Parathyroid adenoma (tissue), 2 donors: Measurements from ENCODE around the gene TMEM260.

Experiments used
- H2AFZ ChIP-seq: fragments of 300-600 bp; sonication (generic); one replicate; pipeline ENCODE4 v1.7.0; 2017; ENCODE audit warnings: antibody characterized with exemption, mild to moderate bottlenecking
- H3K27ac ChIP-seq: fragments of 300-600 bp; sonication (generic); one replicate; pipeline ENCODE4 v1.7.0; 2017
- H3K27me3 ChIP-seq: fragments of 300-600 bp; sonication (generic); one replicate; pipeline ENCODE4 v1.7.0; 2017; ENCODE audit warnings: low read length; ENCODE audit not compliant: control insufficient read depth, insufficient read depth
- H3K36me3 ChIP-seq: fragments of 300-600 bp; sonication (generic); one replicate; pipeline ENCODE4 v1.7.0; 2017; ENCODE audit warnings: low read length; ENCODE audit not compliant: control insufficient read depth, insufficient read depth
- H3K4me1 ChIP-seq: fragments of 300-600 bp; sonication (generic); one replicate; pipeline ENCODE4 v1.7.0; 2017; ENCODE audit warnings: control low read depth
- H3K4me2 ChIP-seq: fragments of 300-600 bp; sonication (generic); one replicate; pipeline ENCODE4 v1.7.0; 2017; ENCODE audit warnings: low read length
- H3K4me3 ChIP-seq: fragments of 300-600 bp; sonication (generic); one replicate; pipeline ENCODE4 v1.7.0; 2017; ENCODE audit warnings: low read depth, low read length
- H3K79me2 ChIP-seq: fragments of 300-600 bp; sonication (generic); one replicate; pipeline ENCODE4 v1.7.0; 2017; ENCODE audit warnings: control low read depth
- H3K9ac ChIP-seq: fragments of 300-600 bp; sonication (generic); one replicate; pipeline ENCODE4 v1.7.0; 2017; ENCODE audit warnings: mild to moderate bottlenecking
- H3K9me3 ChIP-seq: fragments of 300-600 bp; sonication (generic); one replicate; pipeline ENCODE4 v1.7.0; 2017; ENCODE audit warnings: low read length; ENCODE audit not compliant: control insufficient read depth
- TF ChIP-seq, protein P1 (sequence below): fragments of 300-600 bp; sonication (generic); IDR thresholded peaks from one replicate; pipeline ENCODE4 v1.7.0; 2017; ENCODE audit warnings: antibody characterized with exemption, mild to moderate bottlenecking
- donor health status: primary hyperparathyroidism.

TMEM260 gene

DNA sequence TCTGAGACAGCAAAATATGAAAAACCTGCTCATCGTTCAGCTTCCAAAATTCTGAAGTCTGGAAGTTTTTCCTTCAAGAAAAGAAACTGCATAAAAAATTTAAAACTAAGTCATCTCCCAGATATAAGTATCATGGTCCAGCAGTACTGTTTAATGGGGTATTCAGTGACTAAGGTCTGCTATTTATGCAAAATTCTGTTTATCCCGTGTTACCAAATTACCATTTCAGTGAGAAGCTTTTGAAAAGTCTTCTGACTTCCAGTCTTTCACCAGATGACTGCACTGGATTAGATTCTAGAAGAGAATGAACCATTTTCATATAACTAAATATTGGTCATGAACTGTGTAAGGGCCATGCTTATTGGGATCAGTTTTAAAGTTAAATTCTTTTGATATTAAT lies 67.9 kb downstream of the TMEM260 start:
- H3K4me3 ChIP-seq, result no peak overlapping the region
- H3K9me3 ChIP-seq, result no peaks in the 10 kb centered on the region
- TF ChIP-seq, protein P1, sequence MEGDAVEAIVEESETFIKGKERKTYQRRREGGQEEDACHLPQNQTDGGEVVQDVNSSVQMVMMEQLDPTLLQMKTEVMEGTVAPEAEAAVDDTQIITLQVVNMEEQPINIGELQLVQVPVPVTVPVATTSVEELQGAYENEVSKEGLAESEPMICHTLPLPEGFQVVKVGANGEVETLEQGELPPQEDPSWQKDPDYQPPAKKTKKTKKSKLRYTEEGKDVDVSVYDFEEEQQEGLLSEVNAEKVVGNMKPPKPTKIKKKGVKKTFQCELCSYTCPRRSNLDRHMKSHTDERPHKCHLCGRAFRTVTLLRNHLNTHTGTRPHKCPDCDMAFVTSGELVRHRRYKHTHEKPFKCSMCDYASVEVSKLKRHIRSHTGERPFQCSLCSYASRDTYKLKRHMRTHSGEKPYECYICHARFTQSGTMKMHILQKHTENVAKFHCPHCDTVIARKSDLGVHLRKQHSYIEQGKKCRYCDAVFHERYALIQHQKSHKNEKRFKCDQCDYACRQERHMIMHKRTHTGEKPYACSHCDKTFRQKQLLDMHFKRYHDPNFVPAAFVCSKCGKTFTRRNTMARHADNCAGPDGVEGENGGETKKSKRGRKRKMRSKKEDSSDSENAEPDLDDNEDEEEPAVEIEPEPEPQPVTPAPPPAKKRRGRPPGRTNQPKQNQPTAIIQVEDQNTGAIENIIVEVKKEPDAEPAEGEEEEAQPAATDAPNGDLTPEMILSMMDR, result no peak
- no peak overlapping the region for H2AFZ ChIP-seq
- no peak overlapping the region for H3K9ac ChIP-seq
- H3K36me3 ChIP-seq, result no peaks in the 10 kb centered on the region
- H3K79me2 ChIP-seq, result no peaks in the 10 kb centered on the region
- H3K4me2 ChIP-seq, result no peak overlapping the region
- no peaks in the 10 kb centered on the region for H3K27me3 ChIP-seq
- no peaks in the 10 kb centered on the region for H3K4me1 ChIP-seq
- H3K27ac ChIP-seq, result no peak overlapping the region

DNA sequence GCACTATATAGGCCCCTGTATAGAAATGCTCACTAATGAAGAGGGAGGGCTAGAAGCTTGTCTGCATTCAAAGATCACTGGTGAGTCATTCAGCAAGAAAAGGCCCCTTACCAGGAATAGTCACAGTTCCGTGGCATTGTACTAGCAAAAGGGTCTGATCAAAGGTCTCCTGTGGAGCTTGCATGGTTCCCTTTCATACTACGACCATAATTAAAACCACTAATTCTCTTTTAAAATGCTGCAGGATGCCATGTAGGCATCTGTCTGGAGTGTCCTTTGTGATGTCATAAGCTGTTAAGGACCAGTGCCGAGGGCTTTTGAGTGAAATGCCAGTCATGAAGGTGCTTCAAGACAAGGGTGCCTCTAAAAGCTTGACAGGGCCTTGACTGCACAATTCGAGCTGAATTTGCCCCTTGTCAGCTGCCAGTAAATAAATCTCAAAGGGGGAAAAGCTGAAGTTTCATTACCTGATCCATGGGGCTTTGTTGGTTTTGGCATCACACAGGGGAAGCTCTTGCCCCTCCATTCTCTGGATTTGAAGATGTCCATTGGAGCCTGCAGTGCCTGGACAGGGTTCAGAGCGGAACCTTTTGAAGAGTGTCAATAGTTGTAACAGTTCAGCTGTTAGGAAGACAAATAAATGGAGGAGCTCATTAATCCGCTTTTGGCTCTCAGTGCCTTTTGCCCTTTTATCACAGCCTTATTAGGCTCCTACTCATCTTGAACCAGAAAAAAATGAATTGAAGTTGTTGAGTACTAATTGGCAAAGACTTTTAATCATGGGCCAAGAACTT lies 69.1 kb downstream of the TMEM260 start:
- Histone ChIP-seq H3K9me3 (no peaks in the 10 kb centered on the region), H3K4me3 (no peak overlapping the region), H3K4me2 (no peak overlapping the region), H3K4me1 (no peaks in the 10 kb centered on the region), H3K79me2 (no peaks in the 10 kb centered on the region), H3K9ac (no peak overlapping the region), H3K27ac (no peak overlapping the region), H2AFZ (no peak overlapping the region), H3K36me3 (no peaks in the 10 kb centered on the region), H3K27me3 (no peaks in the 10 kb centered on the region)
- TF ChIP-seq, protein P1, result no peak

DNA sequence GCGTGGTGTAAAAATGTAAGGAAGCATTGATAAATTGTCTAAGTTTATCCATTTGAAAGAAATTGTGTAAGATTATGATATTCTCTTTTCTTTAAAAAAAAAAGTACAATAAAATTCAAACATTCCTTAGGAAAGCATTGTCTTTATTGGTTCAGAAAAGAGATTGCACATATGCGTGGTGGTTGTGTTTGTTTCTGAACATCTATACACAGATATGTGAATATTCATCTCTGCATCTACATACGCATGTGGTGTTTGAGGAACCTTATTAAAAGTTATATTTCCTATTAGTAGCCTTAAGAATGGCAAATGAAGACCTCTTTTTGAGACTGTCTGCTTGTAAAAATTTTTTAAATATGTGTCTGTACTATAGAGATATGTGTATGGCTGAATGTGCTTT lies 69.8 kb downstream of the TMEM260 start:
- no peaks in the 10 kb centered on the region for H3K27me3 ChIP-seq
- no peak overlapping the region for H3K9ac ChIP-seq
- no peak overlapping the region for H3K4me2 ChIP-seq
- TF ChIP-seq, protein P1, result no peak
- no peaks in the 10 kb centered on the region for H3K36me3 ChIP-seq
- no peaks in the 10 kb centered on the region for H3K79me2 ChIP-seq
- H3K4me3 ChIP-seq, result no peak overlapping the region
- no peaks in the 10 kb centered on the region for H3K9me3 ChIP-seq
- no peak overlapping the region for H2AFZ ChIP-seq
- H3K27ac ChIP-seq, result no peak overlapping the region
- no peaks in the 10 kb centered on the region for H3K4me1 ChIP-seq

GRCh38 chr14:56650048-56650447 lies 70.5 kb downstream of the TMEM260 start:
- no peaks in the 10 kb centered on the region for H3K79me2 ChIP-seq
- no peaks in the 10 kb centered on the region for H3K4me1 ChIP-seq
- no peaks in the 10 kb centered on the region for H3K36me3 ChIP-seq
- H3K27ac ChIP-seq, result no peak overlapping the region
- no peak overlapping the region for H2AFZ ChIP-seq
- no peak overlapping the region for H3K4me3 ChIP-seq
- H3K9me3 ChIP-seq, result no peaks in the 10 kb centered on the region
- no peak overlapping the region for H3K9ac ChIP-seq
- TF ChIP-seq, protein P1, result no peak
- no peak overlapping the region for H3K4me2 ChIP-seq
- H3K27me3 ChIP-seq, result no peaks in the 10 kb centered on the region

DNA sequence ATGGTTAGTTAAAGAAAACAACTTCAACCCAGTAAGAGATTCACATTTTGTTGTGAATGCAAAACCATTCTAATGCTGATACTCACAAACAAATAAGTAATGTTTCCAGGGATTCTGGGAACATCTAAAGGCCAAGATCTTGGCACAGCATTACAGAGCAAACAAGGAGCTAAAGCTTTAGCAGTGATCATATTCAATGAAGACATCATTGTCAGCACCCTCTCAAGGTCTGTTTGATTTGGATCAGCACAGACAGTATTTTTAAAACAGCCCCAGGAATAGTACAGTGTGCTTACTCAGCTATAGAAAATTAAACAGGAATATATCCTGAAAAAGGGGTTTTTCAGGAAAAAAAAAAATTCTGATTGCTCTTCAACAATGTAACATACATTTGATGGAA lies 71.4 kb downstream of the TMEM260 start:
- Histone ChIP-seq H2AFZ (no peak overlapping the region), H3K4me2 (no peak overlapping the region), H3K27ac (no peak overlapping the region), H3K79me2 (no peaks in the 10 kb centered on the region), H3K36me3 (no peaks in the 10 kb centered on the region), H3K9me3 (no peaks in the 10 kb centered on the region), H3K4me3 (no peak overlapping the region), H3K27me3 (no peaks in the 10 kb centered on the region), H3K9ac (no peak overlapping the region), H3K4me1 (no peaks in the 10 kb centered on the region)
- TF ChIP-seq, protein P1, result no peak
